ENCODE measurements around the gene GRM5.

GRM5 gene

GRCh38 chr11:88521399-88521798 is 544.4 kb downstream of the GRM5 start:
- FAIRE-seq (no peak), DNase-seq (ENCODE audit: insufficient read length, low spot score) (no peak)

- DNase-seq (ENCODE audit: insufficient read length, low spot score) (no peak), FAIRE-seq (no peak)
These were observed 545.4 kb downstream of the GRM5 start for GRCh38 chr11:88520391-88520790.

GRCh38 chr11:88515002-88515401 is 550.8 kb downstream of the GRM5 start:
- DNase-seq (ENCODE audit: insufficient read length, low spot score), result no peak
- no peak for FAIRE-seq

- FAIRE-seq, result no peak
- DNase-seq (ENCODE audit: insufficient read length, low spot score), result no peak
These were observed 554.8 kb downstream of the GRM5 start for GRCh38 chr11:88511006-88511405.

GRCh38 chr11:88508759-88509581 is 556.8 kb downstream of the GRM5 start:
- FAIRE-seq, result no peak
- DNase-seq (ENCODE audit: insufficient read length, low spot score), result peak; percentile 20

- FAIRE-seq (no peak), DNase-seq (ENCODE audit: insufficient read length, low spot score) (no peak)
These were observed 557.4 kb downstream of the GRM5 start for GRCh38 chr11:88508418-88508758.

- FAIRE-seq (no peak), DNase-seq (ENCODE audit: insufficient read length, low spot score) (no peak)
These were observed 557.9 kb downstream of the GRM5 start for GRCh38 chr11:88507771-88508417.

GRCh38 chr11:88501541-88501940 is 564.2 kb downstream of the GRM5 start:
- FAIRE-seq, result no peak
- DNase-seq (ENCODE audit: insufficient read length, low spot score), result no peak

- no peak for DNase-seq (ENCODE audit: insufficient read length, low spot score)
- no peak for FAIRE-seq
These were observed 569.9 kb downstream of the GRM5 start for GRCh38 chr11:88495836-88496235.

GRCh38 chr11:88494848-88495247 is 570.9 kb downstream of the GRM5 start:
- no peak for DNase-seq (ENCODE audit: insufficient read length, low spot score)
- no peak for FAIRE-seq

GRCh38 chr11:88491674-88492073 is 574.1 kb downstream of the GRM5 start:
- no peak for FAIRE-seq

GRCh38 chr11:88489030-88489429 is 576.8 kb downstream of the GRM5 start:
- DNase-seq (ENCODE audit: insufficient read length, low spot score), result no peak
- no peak for FAIRE-seq

More at GRCh38 chr11:88491674-88492073, 574.1 kb downstream of the GRM5 start:
- DNase-seq (ENCODE audit: insufficient read length, low spot score), result no peak

- no peak for DNase-seq (ENCODE audit: insufficient read length, low spot score)
- FAIRE-seq, result no peak
These were observed 578.1 kb downstream of the GRM5 start for GRCh38 chr11:88487646-88488045.

- DNase-seq (ENCODE audit: insufficient read length, low spot score) (no peak), FAIRE-seq (peak; percentile 23)
These were observed 580.7 kb downstream of the GRM5 start for GRCh38 chr11:88484873-88485621.

- DNase-seq (ENCODE audit: insufficient read length, low spot score) (no peak), FAIRE-seq (no peak)
These were observed 582.9 kb downstream of the GRM5 start for GRCh38 chr11:88482871-88483301.

GRCh38 chr11:88480223-88480622 is 585.6 kb downstream of the GRM5 start:
- DNase-seq (ENCODE audit: insufficient read length, low spot score) (no peak), FAIRE-seq (no peak)

- no peak for FAIRE-seq
- no peak for DNase-seq (ENCODE audit: insufficient read length, low spot score)
These were observed 587.5 kb downstream of the GRM5 start for GRCh38 chr11:88478136-88478815.

- no peak for FAIRE-seq
- no peak for DNase-seq (ENCODE audit: insufficient read length, low spot score)
These were observed 589.8 kb downstream of the GRM5 start for GRCh38 chr11:88475991-88476418.

- FAIRE-seq (no peak), DNase-seq (ENCODE audit: insufficient read length, low spot score) (no peak)
These were observed 591.1 kb downstream of the GRM5 start for GRCh38 chr11:88474655-88475054.

- FAIRE-seq, result no peak
- DNase-seq (ENCODE audit: insufficient read length, low spot score), result no peak
These were observed 596.1 kb downstream of the GRM5 start for GRCh38 chr11:88469561-88470225.

Data from GM19239 (cell line).